HFFc6 (cell line): ENCODE data around the gene ZNF136. TPM values are rescaled to one million over a fixed set of nuclear protein-coding genes. Genes with fewer than 3 reads are reported as not detected.

Source experiments
- DNase-seq: peaks from one replicate; pipeline ENCODE4 v3.0.0-alpha.2; 2018
- H3K27ac Mint-ChIP-seq: 2 replicates; pipeline ENCODE4 v1.8.0; 2020; ENCODE audit warnings: mild to moderate bottlenecking, mixed read lengths
- H3K27me3 Mint-ChIP-seq: 2 replicates; pipeline ENCODE4 v1.8.0; 2021; ENCODE audit warnings: mild to moderate bottlenecking, moderate library complexity, mixed read lengths; ENCODE audit not compliant: insufficient read depth
- H3K36me3 Mint-ChIP-seq: 2 replicates; pipeline ENCODE4 v1.8.0; 2021; ENCODE audit warnings: low read depth, mixed read lengths
- H3K4me1 Mint-ChIP-seq: 2 replicates; pipeline ENCODE4 v1.8.0; 2020; ENCODE audit warnings: low read depth, mixed read lengths
- H3K4me3 Mint-ChIP-seq: 2 replicates; pipeline ENCODE4 v1.8.0; 2020; ENCODE audit warnings: mild to moderate bottlenecking, moderate library complexity, mixed read lengths
- H3K9me3 Mint-ChIP-seq: 2 replicates; pipeline ENCODE4 v1.8.0; 2020; ENCODE audit warnings: mild to moderate bottlenecking, mixed read lengths
- CTCF ChIP-seq: fragments of 200-600 bp; sonication (generic); IDR thresholded peaks from 2 replicates; pipeline ENCODE4 v1.5.0; 2021; ENCODE audit warnings: antibody characterized with exemption, mild to moderate bottlenecking
- total RNA-seq, 6 experiments: library from RNA; stranded (reverse); fragmentation: NEBNext Ultra II Directional; extraction: Animal tissue kit (Norgen Biotek cat#: 25700); gene quantifications; 2 replicates in 1 of 6; 3 replicates in 5 of 6; pipeline ENCODE4 v1.2.3, GENCODE V29; 2021

ZNF136 gene
- total RNA-seq, 6 experiments from 2014 or later, result 2.3 to 6.9 (median 3.0) TPM

GRCh38 chr19:12232961-12233360 is 70.1 kb downstream of the ZNF136 start:
- H3K4me3 Mint-ChIP-seq, result no peak overlapping the region
- H3K27ac Mint-ChIP-seq, result no peak overlapping the region
- peaks cover 80% of the 10 kb centered on the region for H3K9me3 Mint-ChIP-seq
- no peak for DNase-seq
- no peaks in the 10 kb centered on the region for H3K4me1 Mint-ChIP-seq
- H3K36me3 Mint-ChIP-seq, result peaks cover 69% of the 10 kb centered on the region
- no peaks in the 10 kb centered on the region; the same call in 1 of the 2 replicates for H3K27me3 Mint-ChIP-seq
- TF ChIP-seq CTCF, result no peak

GRCh38 chr19:12237143-12237839 is 74.4 kb downstream of the ZNF136 start:
- peaks cover 1% of the 10 kb centered on the region; the same call in 1 of the 2 replicates for H3K27me3 Mint-ChIP-seq
- H3K36me3 Mint-ChIP-seq, result peaks cover 55% of the 10 kb centered on the region
- H3K4me3 Mint-ChIP-seq, result no peak overlapping the region
- no peak for TF ChIP-seq CTCF
- H3K4me1 Mint-ChIP-seq, result no peaks in the 10 kb centered on the region
- peaks cover 73% of the 10 kb centered on the region for H3K9me3 Mint-ChIP-seq
- no peak for DNase-seq
- no peak overlapping the region for H3K27ac Mint-ChIP-seq

Other genes starting within 250 kb of the ZNF136 start
- gene ZNF700, start 238.0 kb upstream of the ZNF136 start, total RNA-seq, result 1 to 10 TPM; 4.6 to 6.0 (median 5.2) TPM
- 1 to 10 TPM in 4 of 6 experiments, under 1 TPM in 2; 0.85 to 1.7 (median 1.1) TPM for gene ZNF763, start 198.1 kb upstream of the ZNF136 start, total RNA-seq
- 1 to 10 TPM; 3.2 to 4.1 (median 3.8) TPM for gene ZNF433, start 127.4 kb upstream of the ZNF136 start, total RNA-seq
- under 1 TPM in 3 of 6 experiments, not detected in 3; 0.11 to 0.17 (median 0.17) TPM for gene ZNF878, start 110.1 kb upstream of the ZNF136 start, total RNA-seq
- 1 to 10 TPM; 1.1 to 4.1 (median 1.3) TPM for gene ZNF844, start 98.4 kb upstream of the ZNF136 start, total RNA-seq
- gene ZNF20, start 22.7 kb upstream of the ZNF136 start, total RNA-seq, result 1 to 10 TPM; 3.3 to 6.3 (median 4.3) TPM
- 1 to 10 TPM; 3.4 to 7.7 (median 4.6) TPM for gene ZNF625, start 6.4 kb upstream of the ZNF136 start, total RNA-seq
- gene ZNF44, start 131.8 kb downstream of the ZNF136 start, total RNA-seq, result 1 to 10 TPM; 6.6 to 7.6 (median 7.3) TPM
- 1 to 10 TPM; 1.5 to 2.1 (median 1.8) TPM for gene ZNF563, start 170.5 kb downstream of the ZNF136 start, total RNA-seq
- gene ZNF442, start 202.6 kb downstream of the ZNF136 start, total RNA-seq, result 1 to 10 TPM; 2.1 to 3.1 (median 2.7) TPM
- 1 to 10 TPM; 1.1 to 1.8 (median 1.5) TPM for gene ZNF799, start 238.2 kb downstream of the ZNF136 start, total RNA-seq